Subcutaneous abdominal adipose tissue (tissue), 5 donors: ENCODE data around the gene MRPL49.
"Not testable (repeated sequence)": the region's sequence is repeated elsewhere in the genome, so short reads cannot be mapped to it uniquely, and the experiment has no call there.

Experiments used
- H3K27ac ChIP-seq: one replicate; pipeline ENCODE4 v1.7.0; 2013; ENCODE audit warnings: low read depth, mild to moderate bottlenecking, inconsistent platforms, low read length, moderate library complexity
- H3K27me3 ChIP-seq, 5 donors: one replicate each; pipeline ENCODE4 v1.7.0; 2013; ENCODE audit warnings: low read length in 5 of 5, inconsistent platforms in 1 of 5; ENCODE audit not compliant: control insufficient read depth in 5 of 5, insufficient read depth in 4 of 5
- H3K36me3 ChIP-seq, 5 donors: one replicate each; pipeline ENCODE4 v1.7.0; 2013; ENCODE audit warnings: low read length in 5 of 5; ENCODE audit not compliant: control insufficient read depth in 5 of 5, insufficient read depth in 5 of 5
- H3K4me1 ChIP-seq, 5 donors: one replicate each; pipeline ENCODE4 v1.7.0; 2013; ENCODE audit warnings: low read length in 5 of 5, mild to moderate bottlenecking in 3 of 5, moderate library complexity in 1 of 5; ENCODE audit not compliant: control insufficient read depth in 5 of 5, insufficient read depth in 5 of 5
- H3K4me3 ChIP-seq, 5 donors: one replicate each; pipeline ENCODE4 v1.7.0; 2013; ENCODE audit warnings: low read length in 5 of 5, low read depth in 1 of 5
- H3K9ac ChIP-seq, 5 donors: one replicate each; pipeline ENCODE4 v1.7.0; 2013; ENCODE audit warnings: low read length in 5 of 5, mild to moderate bottlenecking in 4 of 5, moderate library complexity in 3 of 5
- H3K9me3 ChIP-seq, 5 donors: one replicate each; pipeline ENCODE4 v1.7.0; 2013; ENCODE audit warnings: low read length in 5 of 5; ENCODE audit not compliant: control insufficient read depth in 5 of 5
- donor health status: healthy.
- donor health status: healthy.
- donor health status: healthy.
- donor health status: healthy.
- donor health status: healthy.

MRPL49 gene

GRCh38 chr11:65116370-65117205 is 5.5 kb upstream of the MRPL49 start:
- Histone ChIP-seq H3K9ac (peak overlapping the region in 4 of 5 donors; percentile 84 to 92 (median 90)), H3K9me3 (no peaks in the 10 kb centered on the region), H3K27ac (peak overlapping the region; percentile 86), H3K4me1 (peaks cover 6 to 62% (median 48%) of the 10 kb centered on the region in 5 donors), H3K36me3 (peaks cover 0 to 43% (median 31%) of the 10 kb centered on the region in 5 donors), H3K27me3 (no peaks in the 10 kb centered on the region), H3K4me3 (peak overlapping the region in 4 of 5 donors; percentile 79 to 95 (median 92))

GRCh38 chr11:65117206-65118096 is 4.7 kb upstream of the MRPL49 start, which contains the start of gene ZNHIT2:
TSS of gene ZNHIT2 (minus strand) at chr11:65117701. CDS start at chr11:65117653, 48 bp downstream.
- H3K9me3 ChIP-seq, result no peaks in the 10 kb centered on the region
- peak within 1 kb of the TSS in 4 of 5 donors; percentile 84 to 92 (median 90) for H3K9ac ChIP-seq
- H3K27ac ChIP-seq, result peak within 1 kb of the TSS; percentile 86
- H3K36me3 ChIP-seq, result peaks cover 0 to 43% (median 31%) of the 10 kb centered on the region in 5 donors
- H3K4me1 ChIP-seq, result peaks cover 6 to 58% (median 45%) of the 10 kb centered on the region in 5 donors
- H3K27me3 ChIP-seq, result no peaks in the 10 kb centered on the region
- peak within 1 kb of the TSS in 4 of 5 donors; percentile 79 to 95 (median 92) for H3K4me3 ChIP-seq

DNA sequence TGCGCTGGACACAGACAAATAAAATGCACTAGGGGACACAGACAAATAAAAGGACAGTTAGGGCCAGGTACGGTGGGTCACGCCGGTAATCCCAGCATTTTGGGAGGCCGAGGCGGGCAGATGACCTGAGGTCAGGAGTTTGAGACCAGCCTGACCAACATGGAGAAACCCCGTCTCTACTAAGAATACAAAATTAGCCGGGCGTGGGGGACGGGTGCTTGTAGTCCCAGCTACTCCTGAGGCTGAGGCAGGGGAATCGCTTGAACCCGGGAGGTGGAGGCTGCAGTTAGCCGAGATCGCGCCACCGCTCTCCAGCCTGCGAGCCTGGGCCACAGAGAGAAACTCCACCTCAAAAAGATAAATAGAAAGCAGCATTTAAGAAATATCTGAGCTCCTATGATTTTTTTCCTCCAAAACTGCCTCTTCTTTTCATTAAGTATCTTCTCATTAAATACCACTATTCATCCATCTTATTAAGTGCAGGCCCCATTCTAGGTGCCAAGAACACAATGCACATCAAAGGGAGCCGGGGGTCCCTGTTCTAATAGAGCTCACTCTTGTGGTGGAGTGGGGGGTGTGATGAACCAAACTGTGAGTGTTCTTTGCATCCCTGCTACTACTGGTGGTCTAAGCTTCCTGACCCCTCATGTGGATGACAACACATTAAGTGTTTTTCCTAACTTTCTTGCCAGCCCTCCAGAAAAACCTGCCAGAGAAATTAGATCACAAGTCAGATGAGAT is 3.9 kb upstream of the MRPL49 start:
- Histone ChIP-seq H3K27me3 (no peaks in the 10 kb centered on the region), H3K9ac (no peak overlapping the region), H3K9me3 (no peaks in the 10 kb centered on the region), H3K4me3 (peak overlapping the region in 1 of 5 donors; percentile 90), H3K4me1 (peaks cover 6 to 58% (median 45%) of the 10 kb centered on the region in 5 donors), H3K36me3 (peaks cover 0 to 43% (median 31%) of the 10 kb centered on the region in 5 donors), H3K27ac (peak overlapping the region; percentile 86)

DNA sequence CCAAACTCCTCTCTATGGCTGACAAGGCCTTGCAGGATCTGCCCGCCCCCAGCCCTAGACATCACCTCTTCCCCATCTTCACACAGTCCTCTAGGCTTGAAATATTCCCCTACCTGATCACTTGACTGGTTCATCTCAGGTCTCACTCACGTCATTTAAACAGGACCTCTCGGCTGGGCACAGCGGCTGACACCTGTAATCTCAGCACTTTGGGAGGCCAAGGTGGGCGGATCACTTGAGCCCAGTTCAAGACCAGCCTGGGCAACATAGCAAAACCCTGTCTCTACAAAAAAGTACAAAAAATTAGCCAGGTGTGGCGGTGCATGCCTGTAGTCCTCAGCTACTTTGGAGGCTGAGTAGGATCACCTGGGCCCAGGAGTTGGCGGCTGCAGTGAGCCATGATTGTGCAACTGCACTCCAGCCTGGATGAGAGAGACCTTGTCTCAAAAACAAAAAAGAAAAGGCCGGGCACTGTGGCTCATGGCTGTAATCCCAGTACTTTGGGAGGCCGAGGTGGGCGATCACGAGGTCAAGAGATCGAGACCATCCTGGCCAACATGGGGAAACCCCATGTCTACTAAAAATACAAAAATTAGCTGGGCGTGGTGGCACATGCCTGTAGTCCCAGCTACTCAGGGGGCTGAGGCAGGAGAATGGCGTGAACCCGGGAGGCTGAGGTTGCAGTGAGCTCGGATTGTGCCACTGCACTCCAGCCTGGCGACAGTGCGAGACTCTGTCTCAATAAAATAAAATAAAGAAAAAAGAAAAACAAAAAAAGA is 3.0 kb upstream of the MRPL49 start:
- H3K27ac ChIP-seq, result peak overlapping the region; percentile 86
- H3K9me3 ChIP-seq, H3K27me3 ChIP-seq, H3K4me3 ChIP-seq, H3K9ac ChIP-seq: not testable (repeated sequence)
- H3K36me3 ChIP-seq, result peaks cover 0 to 43% (median 32%) of the 10 kb centered on the region in 5 donors
- H3K4me1 ChIP-seq, result peaks cover 6 to 51% (median 42%) of the 10 kb centered on the region in 5 donors

DNA sequence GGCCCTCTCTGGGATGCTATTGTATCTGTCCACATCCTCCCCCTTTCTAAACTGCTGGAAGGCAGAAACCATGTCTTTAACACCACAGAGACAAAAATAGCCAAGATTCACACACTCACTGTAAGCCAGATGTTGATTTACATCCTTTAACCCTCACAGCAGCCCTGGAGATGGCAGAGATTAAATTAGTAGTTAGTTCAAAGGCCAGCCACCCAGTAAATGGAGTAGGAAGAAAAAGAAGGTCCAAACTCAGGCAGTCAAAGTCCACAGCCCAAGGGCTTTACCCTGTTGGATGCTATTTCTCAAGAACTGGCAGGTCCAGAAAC is 2.5 kb upstream of the MRPL49 start:
- no peaks in the 10 kb centered on the region for H3K27me3 ChIP-seq
- H3K4me1 ChIP-seq, result peaks cover 6 to 50% (median 42%) of the 10 kb centered on the region in 5 donors
- no peaks in the 10 kb centered on the region for H3K9me3 ChIP-seq
- H3K27ac ChIP-seq, result peak overlapping the region; percentile 79
- H3K36me3 ChIP-seq, result peaks cover 0 to 42% (median 37%) of the 10 kb centered on the region in 5 donors
- no peak overlapping the region for H3K4me3 ChIP-seq
- peak overlapping the region in 3 of 5 donors; percentile 1 to 44 (median 31) for H3K9ac ChIP-seq

DNA sequence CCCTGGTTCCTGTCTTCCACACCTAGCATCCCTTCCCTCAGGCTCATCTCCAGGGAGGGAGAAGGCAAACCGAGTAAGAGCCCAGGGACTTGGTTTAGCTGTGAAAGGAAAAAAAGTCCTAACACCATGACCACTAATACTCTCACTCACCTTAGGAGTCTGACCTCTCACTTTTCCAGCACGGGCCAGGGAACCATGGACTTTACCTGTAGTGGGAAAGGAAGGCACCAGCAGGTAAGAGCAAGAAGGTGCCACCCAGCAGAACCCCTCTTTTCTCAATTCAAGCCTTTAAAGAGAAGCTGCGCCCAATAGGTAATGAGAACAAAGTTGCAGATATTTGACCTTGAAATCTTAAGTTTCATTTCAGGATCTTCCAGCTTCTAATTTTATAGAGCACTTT is 1.3 kb upstream of the MRPL49 start:
- peaks cover 6 to 40% (median 39%) of the 10 kb centered on the region in 5 donors for H3K4me1 ChIP-seq
- no peaks in the 10 kb centered on the region for H3K9me3 ChIP-seq
- H3K27me3 ChIP-seq, result no peaks in the 10 kb centered on the region
- peaks cover 0 to 44% (median 40%) of the 10 kb centered on the region in 5 donors for H3K36me3 ChIP-seq
- H3K9ac ChIP-seq, result peak overlapping the region in 4 of 5 donors; percentile 87 to 94 (median 90)
- peak overlapping the region; percentile 83 to 99 (median 98) for H3K4me3 ChIP-seq
- H3K27ac ChIP-seq, result peak overlapping the region; percentile 79

DNA sequence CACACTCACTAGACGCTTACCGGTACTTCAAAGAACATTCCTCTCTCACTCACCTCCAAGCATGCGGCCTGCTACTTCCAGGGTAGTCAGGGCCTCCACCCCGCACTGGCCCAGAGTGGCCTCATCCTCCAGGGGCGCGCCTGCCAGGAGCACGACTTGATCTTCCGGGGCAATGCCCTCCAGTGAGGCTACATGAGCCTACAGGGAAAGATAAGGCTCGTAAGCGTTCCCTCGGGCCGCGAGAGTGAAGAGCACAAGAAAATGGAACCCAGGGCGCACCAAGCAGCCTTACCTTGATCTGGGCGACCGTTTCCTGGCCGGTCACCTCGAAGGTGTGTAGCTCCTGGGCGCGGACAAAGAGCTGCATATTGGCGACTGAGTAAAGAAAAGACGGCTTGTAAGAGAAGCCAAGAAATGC is 665 bp upstream of the MRPL49 start:
- Histone ChIP-seq H3K27me3 (no peaks in the 10 kb centered on the region), H3K36me3 (peaks cover 0 to 47% (median 41%) of the 10 kb centered on the region in 5 donors), H3K4me1 (peaks cover 6 to 34% (median 33%) of the 10 kb centered on the region in 5 donors), H3K9me3 (no peaks in the 10 kb centered on the region), H3K9ac (peak overlapping the region; percentile 87 to 97 (median 92)), H3K4me3 (peak overlapping the region; percentile 83 to 99 (median 98)), H3K27ac (peak overlapping the region; percentile 79)

GRCh38 chr11:65124480-65125196 is 2.5 kb downstream of the MRPL49 start:
- Histone ChIP-seq H3K9me3 (no peaks in the 10 kb centered on the region), H3K27ac (no peak overlapping the region), H3K9ac (no peak overlapping the region), H3K4me3 (no peak overlapping the region), H3K27me3 (no peaks in the 10 kb centered on the region), H3K36me3 (peaks cover 4 to 70% (median 65%) of the 10 kb centered on the region in 5 donors), H3K4me1 (peaks cover 4 to 24% (median 23%) of the 10 kb centered on the region in 5 donors)
